Mammary epithelial cell (primary cell): ENCODE data around the gene RBM18.

Experiments used
- CTCF ChIP-seq, 2 donors: IDR thresholded peaks in 1 of 2; conservative IDR thresholded peaks in 1 of 2; 2 replicates each; pipeline ENCODE4 v1.5.1; 2011 to 2012; ENCODE audit warnings: inconsistent platforms in 2 of 2, low read length in 2 of 2, mild to moderate bottlenecking in 2 of 2, control low read depth in 1 of 2, low read depth in 1 of 2; ENCODE audit not compliant: insufficient read depth in 1 of 2; ENCODE audit errors: extremely low read depth in 1 of 2
- EZH2 ChIP-seq: IDR thresholded peaks from 2 replicates; pipeline ENCODE4 v1.6.1; 2012; ENCODE audit warnings: low read length, inconsistent platforms, borderline replicate concordance

GRCh38 chr9:122207096-122207495, 57.5 kb downstream of the RBM18 start:
- TF ChIP-seq EZH2 = no peak
- TF ChIP-seq CTCF (conservative IDR thresholded peaks at IDR 0.05 in 1 of 2, IDR thresholded peaks at IDR 0.05 in 1 of 2; ENCODE audit: extremely low read depth in 1 of 2, insufficient read depth in 1 of 2, low read depth in 1 of 2, low read length in 2 of 2) = no peak
